HEK293 (cell line): ENCODE measurements around the gene HGFAC.

Source experiments
- ZNF488 ChIP-seq: fragments of 450-650 bp; formaldehyde crosslinking; IDR thresholded peaks from 2 replicates; pipeline ENCODE4 v1.5.1; 2016; ENCODE audit warnings: missing biosample characterization, missing genetic modification characterization
- TF ChIP-seq, protein P1 (sequence below): fragments of 450-650 bp; formaldehyde crosslinking; IDR thresholded peaks from 2 replicates; pipeline ENCODE4 v1.5.1; 2016; ENCODE audit warnings: missing biosample characterization, missing genetic modification characterization
- TF ChIP-seq, protein P2 (sequence below): sonication (generic); formaldehyde crosslinking; IDR thresholded peaks from 2 replicates; pipeline ENCODE4 v1.8.1; 2022; ENCODE audit warnings: mild to moderate bottlenecking, moderate library complexity, missing genetic modification reagents

DNA sequence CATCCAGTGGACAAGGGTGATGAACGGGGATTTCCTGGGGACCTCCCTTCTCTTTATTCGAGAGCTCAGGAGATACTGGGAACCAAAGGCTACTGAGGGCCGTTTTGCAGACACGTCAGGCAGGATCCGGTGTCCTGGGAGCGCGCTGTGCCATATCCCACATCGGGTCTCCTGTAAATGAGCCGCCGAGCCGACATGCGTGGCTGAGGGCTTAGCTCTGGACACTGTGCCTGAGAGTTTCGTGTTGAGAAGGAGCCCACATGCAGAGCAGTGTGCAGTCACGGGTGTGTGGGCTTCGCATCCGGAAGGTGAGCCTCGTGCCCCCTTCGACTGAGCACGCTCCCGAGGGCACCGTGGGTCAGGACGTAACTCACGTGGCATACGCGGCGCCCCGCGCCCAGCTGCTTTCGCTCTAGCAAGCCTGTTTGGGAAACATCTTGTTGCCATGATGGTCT lies 28.5 kb upstream of the HGFAC start:
- TF ChIP-seq, protein P1, sequence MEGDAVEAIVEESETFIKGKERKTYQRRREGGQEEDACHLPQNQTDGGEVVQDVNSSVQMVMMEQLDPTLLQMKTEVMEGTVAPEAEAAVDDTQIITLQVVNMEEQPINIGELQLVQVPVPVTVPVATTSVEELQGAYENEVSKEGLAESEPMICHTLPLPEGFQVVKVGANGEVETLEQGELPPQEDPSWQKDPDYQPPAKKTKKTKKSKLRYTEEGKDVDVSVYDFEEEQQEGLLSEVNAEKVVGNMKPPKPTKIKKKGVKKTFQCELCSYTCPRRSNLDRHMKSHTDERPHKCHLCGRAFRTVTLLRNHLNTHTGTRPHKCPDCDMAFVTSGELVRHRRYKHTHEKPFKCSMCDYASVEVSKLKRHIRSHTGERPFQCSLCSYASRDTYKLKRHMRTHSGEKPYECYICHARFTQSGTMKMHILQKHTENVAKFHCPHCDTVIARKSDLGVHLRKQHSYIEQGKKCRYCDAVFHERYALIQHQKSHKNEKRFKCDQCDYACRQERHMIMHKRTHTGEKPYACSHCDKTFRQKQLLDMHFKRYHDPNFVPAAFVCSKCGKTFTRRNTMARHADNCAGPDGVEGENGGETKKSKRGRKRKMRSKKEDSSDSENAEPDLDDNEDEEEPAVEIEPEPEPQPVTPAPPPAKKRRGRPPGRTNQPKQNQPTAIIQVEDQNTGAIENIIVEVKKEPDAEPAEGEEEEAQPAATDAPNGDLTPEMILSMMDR (tag by site-specific recombination), result no peak
- no peak for TF ChIP-seq ZNF488
- TF ChIP-seq, protein P2, sequence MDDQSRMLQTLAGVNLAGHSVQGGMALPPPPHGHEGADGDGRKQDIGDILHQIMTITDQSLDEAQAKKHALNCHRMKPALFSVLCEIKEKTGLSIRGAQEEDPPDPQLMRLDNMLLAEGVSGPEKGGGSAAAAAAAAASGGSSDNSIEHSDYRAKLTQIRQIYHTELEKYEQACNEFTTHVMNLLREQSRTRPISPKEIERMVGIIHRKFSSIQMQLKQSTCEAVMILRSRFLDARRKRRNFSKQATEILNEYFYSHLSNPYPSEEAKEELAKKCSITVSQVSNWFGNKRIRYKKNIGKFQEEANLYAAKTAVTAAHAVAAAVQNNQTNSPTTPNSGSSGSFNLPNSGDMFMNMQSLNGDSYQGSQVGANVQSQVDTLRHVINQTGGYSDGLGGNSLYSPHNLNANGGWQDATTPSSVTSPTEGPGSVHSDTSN (CRISPR knock-in tag), result no peak
